H7 (cell line): ENCODE measurements around the gene CCDC51. TPM values are rescaled to one million over a fixed set of nuclear protein-coding genes. Genes with fewer than 3 reads are reported as not detected.

Source experiments
- DNase-seq: peaks from one replicate; pipeline ENCODE4 v3.0.0; 2012
- H3K27me3 ChIP-seq: 2 replicates; pipeline ENCODE4 v1.6.0; 2011; ENCODE audit warnings: mild to moderate bottlenecking, low read length; ENCODE audit not compliant: control insufficient read depth, insufficient read depth
- H3K36me3 ChIP-seq: replicated peaks from 2 replicates; pipeline ENCODE4 v1.5.1; 2011; ENCODE audit warnings: low read length; ENCODE audit not compliant: control insufficient read depth, insufficient read depth
- H3K4me3 ChIP-seq: 2 replicates; pipeline ENCODE4 v1.5.1; 2011; ENCODE audit warnings: low read depth, mild to moderate bottlenecking, control low read depth, low read length, moderate library complexity; ENCODE audit not compliant: insufficient read depth
- total RNA-seq: library from RNA; depleted of rRNA; stranded (reverse); fragments of >200 nt; shearing (Covaris generic); gene quantifications from 2 replicates; pipeline ENCODE4 v1.2.3, GENCODE V29; 2014

CCDC51 gene
- total RNA-seq, 1 experiment from 2014 or later = 51.4 TPM

DNA sequence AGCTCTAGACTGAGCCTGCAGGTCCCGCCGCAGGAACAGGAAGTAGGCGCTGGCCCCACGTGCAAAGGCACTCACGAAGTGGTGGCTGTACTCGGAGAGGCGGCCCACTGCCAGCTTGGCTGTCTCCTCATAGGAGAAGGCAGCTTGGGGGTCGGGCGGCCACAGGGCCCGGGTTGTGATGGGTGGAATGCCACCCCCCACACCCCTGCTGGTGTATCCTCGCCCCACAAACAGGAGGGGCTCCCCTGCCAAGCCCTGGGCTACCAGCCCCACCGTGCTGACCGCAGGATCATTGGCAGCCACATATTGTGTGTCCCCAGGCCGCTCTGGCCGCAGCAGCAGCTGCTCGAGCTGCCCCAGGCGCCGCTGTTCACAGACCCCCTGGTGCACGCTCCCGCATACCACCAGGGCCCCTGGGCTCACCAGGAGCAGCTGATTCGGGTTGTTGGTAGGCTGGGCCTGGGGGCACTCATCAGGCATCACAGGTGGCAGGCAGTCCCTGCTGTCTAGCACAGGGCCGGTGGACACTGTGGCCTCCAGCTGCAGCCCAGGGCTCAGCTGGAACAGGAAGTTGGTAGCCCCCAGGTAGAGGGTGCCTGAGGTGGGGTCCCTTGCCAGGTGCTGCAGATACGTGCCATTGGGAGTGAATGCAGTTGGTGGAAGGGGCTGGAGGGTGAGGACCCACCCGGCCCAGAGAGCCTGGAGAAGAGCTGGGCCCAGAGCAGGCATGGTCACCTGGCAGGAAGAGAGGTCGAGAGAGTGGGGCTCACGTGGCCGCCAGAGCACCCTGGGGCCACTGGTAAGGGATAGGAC is 15.8 kb downstream of the CCDC51 start:
- H3K27me3 ChIP-seq = no peaks in the 10 kb centered on the region
- no peak overlapping the region for H3K4me3 ChIP-seq
- peak; percentile 60 for DNase-seq
- peaks cover 5% of the 10 kb centered on the region for H3K36me3 ChIP-seq

DNA sequence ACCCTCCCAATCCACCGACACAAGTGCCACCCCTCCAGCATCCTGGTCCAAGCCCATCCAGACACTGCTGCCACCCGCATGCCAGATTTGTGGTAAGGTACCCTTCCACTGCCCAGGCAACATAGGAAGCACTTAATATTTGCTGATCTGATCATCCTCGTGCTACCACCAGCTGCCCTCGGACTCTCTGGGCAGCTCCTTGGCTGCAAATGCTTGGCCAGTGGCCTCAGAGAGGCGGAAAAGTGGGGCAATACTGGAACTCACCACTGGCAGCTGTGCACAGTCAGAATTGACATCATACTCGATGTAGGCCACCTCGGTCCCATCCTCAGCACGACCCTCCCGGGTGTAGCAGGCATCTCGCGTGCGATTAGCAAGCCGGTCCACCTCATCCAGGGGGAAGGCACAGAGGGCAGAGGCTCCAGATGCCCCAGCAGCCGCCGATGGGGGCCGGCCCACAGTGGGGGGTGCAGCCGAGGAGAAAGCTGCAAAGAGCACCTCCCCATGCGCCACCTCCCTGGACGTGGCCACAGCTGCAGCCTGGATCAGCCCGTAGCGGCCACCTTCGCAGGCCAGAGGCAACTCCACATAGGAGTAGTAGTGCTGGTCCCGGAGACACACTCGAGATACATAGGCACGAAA is 16.6 kb downstream of the CCDC51 start:
- H3K36me3 ChIP-seq = peaks cover 10% of the 10 kb centered on the region
- peak; percentile 29 for DNase-seq
- no peak overlapping the region for H3K4me3 ChIP-seq
- H3K27me3 ChIP-seq = no peaks in the 10 kb centered on the region

GRCh38 chr3:48422681-48423080 is 17.2 kb downstream of the CCDC51 start:
- H3K4me3 ChIP-seq = no peak overlapping the region

GRCh38 chr3:48422272-48422671 is 17.6 kb downstream of the CCDC51 start:
- H3K36me3 ChIP-seq = peaks cover 13% of the 10 kb centered on the region
- no peak for DNase-seq
- H3K4me3 ChIP-seq = no peak overlapping the region
- H3K27me3 ChIP-seq = no peaks in the 10 kb centered on the region

More at GRCh38 chr3:48422681-48423080, 17.2 kb downstream of the CCDC51 start:
- Histone ChIP-seq H3K36me3 (peaks cover 13% of the 10 kb centered on the region), H3K27me3 (no peaks in the 10 kb centered on the region)
- no peak for DNase-seq

- Histone ChIP-seq H3K4me3 (no peak overlapping the region), H3K27me3 (no peaks in the 10 kb centered on the region; the same call in 1 of the 2 replicates), H3K36me3 (peaks cover 21% of the 10 kb centered on the region)
- DNase-seq = no peak
These were observed 19.4 kb downstream of the CCDC51 start for GRCh38 chr3:48420561-48420960.

- peaks cover 31% of the 10 kb centered on the region for H3K36me3 ChIP-seq
- H3K4me3 ChIP-seq = no peak overlapping the region
- no peaks in the 10 kb centered on the region; the same call in 1 of the 2 replicates for H3K27me3 ChIP-seq
- no peak for DNase-seq
These were observed 20.3 kb downstream of the CCDC51 start for GRCh38 chr3:48419597-48419996.

DNA sequence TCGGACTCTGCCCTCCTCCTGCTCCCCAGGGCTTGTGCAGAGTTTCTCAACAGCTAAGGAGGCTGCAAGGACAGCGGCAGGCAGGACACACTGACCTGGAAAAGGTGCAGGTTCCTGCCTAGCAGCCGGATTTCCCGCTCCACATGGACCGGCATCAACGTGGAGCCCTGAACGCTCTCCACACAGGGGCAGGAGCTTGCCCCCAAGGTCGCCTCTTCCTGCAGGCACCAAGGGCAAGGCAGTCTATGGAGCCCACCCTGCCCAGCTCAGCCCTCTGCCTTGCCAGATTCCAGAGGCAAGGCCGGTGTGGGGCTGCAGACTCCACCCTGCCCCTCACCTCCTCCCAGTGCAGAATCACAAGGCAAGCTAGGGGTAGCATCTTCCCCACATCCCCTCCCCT is 20.8 kb downstream of the CCDC51 start:
- Histone ChIP-seq H3K4me3 (no peak overlapping the region), H3K36me3 (peaks cover 34% of the 10 kb centered on the region), H3K27me3 (no peaks in the 10 kb centered on the region; the same call in 1 of the 2 replicates)
- no peak for DNase-seq

DNA sequence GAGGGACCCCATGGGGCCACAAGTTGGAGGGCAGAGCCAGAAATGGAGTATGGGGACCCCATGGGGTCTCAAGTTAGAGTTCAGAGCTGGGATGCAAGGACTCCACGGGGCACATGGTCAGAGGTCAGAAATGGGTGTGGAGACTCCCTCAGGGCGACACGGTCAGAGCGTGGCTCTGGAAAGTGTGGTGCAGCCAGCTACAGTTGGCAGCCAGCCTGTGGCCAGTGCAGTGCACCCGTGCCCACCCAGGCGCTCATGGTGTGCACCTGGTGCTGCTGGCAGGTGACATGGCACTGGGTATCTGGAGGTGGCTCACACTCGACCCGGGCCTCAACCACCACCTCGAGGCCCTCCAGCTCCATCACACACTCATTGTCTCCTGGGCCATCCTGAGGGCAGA is 21.3 kb downstream of the CCDC51 start:
- Histone ChIP-seq H3K4me3 (no peak overlapping the region), H3K27me3 (no peaks in the 10 kb centered on the region; the same call in 1 of the 2 replicates), H3K36me3 (peaks cover 37% of the 10 kb centered on the region)
- DNase-seq = no peak

DNA sequence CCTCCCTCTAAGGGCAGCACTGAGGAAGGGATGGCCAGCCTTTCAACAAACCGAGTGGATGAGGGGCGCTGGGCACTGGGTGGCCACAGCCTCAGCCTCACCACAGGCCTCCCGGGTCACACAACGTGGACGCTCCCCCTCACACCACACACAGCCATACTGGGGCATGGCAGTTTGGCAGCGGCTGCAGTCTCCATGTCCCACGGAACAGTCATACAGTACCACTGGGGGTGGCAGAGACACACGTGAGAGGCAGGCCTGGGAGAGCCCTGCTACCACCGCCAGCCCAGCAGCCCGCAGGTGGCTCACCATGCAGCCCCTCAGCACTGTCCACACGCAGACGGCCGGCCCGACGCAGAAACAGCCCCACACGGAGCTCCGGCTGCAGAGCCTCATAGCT is 21.8 kb downstream of the CCDC51 start:
- Histone ChIP-seq H3K27me3 (no peaks in the 10 kb centered on the region; the same call in 1 of the 2 replicates), H3K36me3 (peaks cover 40% of the 10 kb centered on the region), H3K4me3 (no peak overlapping the region)
- no peak for DNase-seq

- Histone ChIP-seq H3K27me3 (no peaks in the 10 kb centered on the region; the same call in 1 of the 2 replicates), H3K4me3 (no peak overlapping the region), H3K36me3 (peaks cover 45% of the 10 kb centered on the region)
- no peak for DNase-seq
These were observed 22.3 kb downstream of the CCDC51 start for GRCh38 chr3:48417529-48418108.

GRCh38 chr3:48416546-48416945 is 23.4 kb downstream of the CCDC51 start:
- H3K4me3 ChIP-seq = no peak overlapping the region
- no peak for DNase-seq

GRCh38 chr3:48416091-48416505 is 23.8 kb downstream of the CCDC51 start:
- DNase-seq = no peak
- no peaks in the 10 kb centered on the region; the same call in 1 of the 2 replicates for H3K27me3 ChIP-seq
- H3K4me3 ChIP-seq = no peak overlapping the region
- H3K36me3 ChIP-seq = peaks cover 56% of the 10 kb centered on the region

More at GRCh38 chr3:48416546-48416945, 23.4 kb downstream of the CCDC51 start:
- no peaks in the 10 kb centered on the region; the same call in 1 of the 2 replicates for H3K27me3 ChIP-seq
- H3K36me3 ChIP-seq = peaks cover 54% of the 10 kb centered on the region

- no peak for DNase-seq
- no peaks in the 10 kb centered on the region; the same call in 1 of the 2 replicates for H3K27me3 ChIP-seq
- no peak overlapping the region for H3K4me3 ChIP-seq
- peaks cover 60% of the 10 kb centered on the region for H3K36me3 ChIP-seq
These were observed 24.5 kb downstream of the CCDC51 start for GRCh38 chr3:48415251-48415953.
